GM23338 (cell line): ENCODE data around the gene PMPCB. TPM values are rescaled to one million over a fixed set of nuclear protein-coding genes. Genes with fewer than 3 reads are reported as not detected.

ENCODE experiments used
- ATAC-seq: fragments of 200-7000 bp; cut with Tn5 transposase; 3 replicates; pipeline ENCODE4 v1.9.1; 2020
- DNase-seq: peaks from one replicate; pipeline ENCODE4 v3.0.0-alpha.2; 2015; ENCODE audit warnings: low spot score
- H2AFZ ChIP-seq: fragments of 200-600 bp; sonication (generic); 2 replicates; pipeline ENCODE4 v1.8.0; 2016; ENCODE audit warnings: antibody characterized with exemption, mild to moderate bottlenecking, moderate library complexity
- H3F3A ChIP-seq: fragments of 200-600 bp; sonication (generic); replicated peaks from 2 replicates; pipeline ENCODE4 v1.8.0; 2017; ENCODE audit warnings: antibody characterized with exemption, mixed run types, low read depth
- H3K27ac ChIP-seq: fragments of 200-600 bp; sonication (generic); 2 replicates; pipeline ENCODE4 v1.6.1; 2016; ENCODE audit warnings: low read depth
- H3K27me3 ChIP-seq: fragments of 200-600 bp; sonication (generic); 2 replicates; pipeline ENCODE4 v1.8.0; 2016; ENCODE audit warnings: mild to moderate bottlenecking, mixed run types, moderate library complexity; ENCODE audit not compliant: insufficient read depth
- H3K36me3 ChIP-seq: fragments of 200-600 bp; sonication (generic); 2 replicates; pipeline ENCODE4 v1.8.0; 2016; ENCODE audit warnings: mild to moderate bottlenecking; ENCODE audit not compliant: insufficient read depth
- H3K4me1 ChIP-seq: fragments of 200-600 bp; sonication (generic); 2 replicates; pipeline ENCODE4 v1.8.0; 2016; ENCODE audit warnings: mild to moderate bottlenecking, moderate library complexity; ENCODE audit not compliant: insufficient read depth
- H3K4me2 ChIP-seq: fragments of 200-600 bp; sonication (generic); 2 replicates; pipeline ENCODE4 v1.7.1; 2017; ENCODE audit warnings: mixed run types
- H3K4me3 ChIP-seq: fragments of 200-600 bp; sonication (generic); 2 replicates; pipeline ENCODE4 v1.6.1; 2016; ENCODE audit warnings: mixed run types
- H3K79me2 ChIP-seq: fragments of 200-600 bp; sonication (generic); replicated peaks from 2 replicates; pipeline ENCODE4 v1.8.0; 2017; ENCODE audit warnings: mild to moderate bottlenecking; ENCODE audit not compliant: insufficient read depth
- H3K9me2 ChIP-seq: fragments of 200-600 bp; sonication (generic); 2 replicates; pipeline ENCODE4 v1.8.0; 2017; ENCODE audit not compliant: insufficient read depth
- H4K20me1 ChIP-seq: fragments of 200-600 bp; sonication (generic); replicated peaks from 2 replicates; pipeline ENCODE4 v1.8.0; 2017; ENCODE audit warnings: mild to moderate bottlenecking; ENCODE audit not compliant: insufficient read depth
- H3K27ac Mint-ChIP-seq: 2 replicates; pipeline ENCODE4 v1.8.0; 2020; ENCODE audit warnings: inconsistent platforms, mild to moderate bottlenecking, moderate library complexity, mixed read lengths
- H3K27me3 Mint-ChIP-seq: 3 replicates; pipeline ENCODE4 v1.8.0; 2022; ENCODE audit warnings: low read depth, mild to moderate bottlenecking, moderate library complexity, mixed read lengths, inconsistent platforms; ENCODE audit not compliant: insufficient read depth, poor library complexity
- H3K36me3 Mint-ChIP-seq: 3 replicates; pipeline ENCODE4 v1.8.0; 2021; ENCODE audit warnings: low read depth, mild to moderate bottlenecking, inconsistent platforms, moderate library complexity, mixed read lengths
- H3K4me1 Mint-ChIP-seq: 3 replicates; pipeline ENCODE4 v1.8.0; 2020; ENCODE audit warnings: mild to moderate bottlenecking, inconsistent platforms, mixed read lengths
- H3K4me3 Mint-ChIP-seq: 3 replicates; pipeline ENCODE4 v1.8.0; 2021; ENCODE audit warnings: moderate library complexity, mild to moderate bottlenecking, inconsistent platforms, mixed read lengths
- H3K9me3 Mint-ChIP-seq: 3 replicates; pipeline ENCODE4 v1.8.0; 2020; ENCODE audit warnings: moderate library complexity, mild to moderate bottlenecking, inconsistent platforms, mixed read lengths
- CREB1 ChIP-seq: fragments of 250-450 bp; sonication (Bioruptor Pico); IDR thresholded peaks from 2 replicates; pipeline ENCODE4 v1.5.0; 2020; ENCODE audit warnings: low read depth, mild to moderate bottlenecking, moderate library complexity
- CTCF ChIP-seq, 2 experiments: fragments of 200-600 bp in 1 of 2; sonication (generic) in 1 of 2; conservative IDR thresholded peaks; 2 replicates each; pipeline versions ENCODE4 v1.5.1 to v1.6.1; 2016 to 2017; ENCODE audit warnings: antibody characterized with exemption in 2 of 2, low read depth in 2 of 2, mild to moderate bottlenecking in 2 of 2, moderate library complexity in 1 of 2
- EZH2 ChIP-seq: fragments of 200-600 bp; sonication (generic); IDR thresholded peaks from one replicate; pipeline ENCODE4 v1.8.0; 2017; ENCODE audit warnings: antibody characterized with exemption, mild to moderate bottlenecking, low read depth; ENCODE audit not compliant: unreplicated experiment
- EZH2phosphoT487 ChIP-seq: fragments of 200-600 bp; sonication (generic); IDR thresholded peaks from one replicate; pipeline ENCODE4 v1.8.1; 2018; ENCODE audit warnings: antibody characterized with exemption; ENCODE audit not compliant: unreplicated experiment
- JUNB ChIP-seq: IDR thresholded peaks from one replicate; pipeline ENCODE4 v1.6.1; 2016; ENCODE audit warnings: antibody characterized with exemption; ENCODE audit not compliant: unreplicated experiment
- NANOG ChIP-seq: IDR thresholded peaks from 2 replicates; pipeline ENCODE4 v1.6.1; 2016; ENCODE audit warnings: antibody characterized with exemption, borderline replicate concordance
- POLR2AphosphoS5 ChIP-seq: IDR thresholded peaks from 2 replicates; pipeline ENCODE4 v1.6.1; 2016; ENCODE audit warnings: antibody characterized with exemption, low read depth
- REST ChIP-seq: IDR thresholded peaks from one replicate; pipeline ENCODE4 v1.6.1; 2018; ENCODE audit warnings: antibody characterized with exemption; ENCODE audit not compliant: unreplicated experiment
- STAT1 ChIP-seq: IDR thresholded peaks from one replicate; pipeline ENCODE4 v1.6.1; 2016; ENCODE audit warnings: antibody characterized with exemption; ENCODE audit not compliant: unreplicated experiment
- ZNF114 ChIP-seq: fragments of 250-450 bp; sonication (Bioruptor Pico); IDR thresholded peaks from 2 replicates; pipeline ENCODE4 v1.5.0; 2020; ENCODE audit warnings: mild to moderate bottlenecking, moderate library complexity
- polyA plus RNA-seq: library from polyadenylated mRNA; unstranded; fragments of >200 nt; fragmentation: Nextera tagmentation; extraction: Ambion mirVana; gene quantifications from 2 replicates; pipeline ENCODE4 v1.2.1, GENCODE V29; 2016
- total RNA-seq: library from RNA; depleted of rRNA; stranded (reverse); fragments of >200 nt; shearing (Covaris generic); gene quantifications from 2 replicates; pipeline ENCODE4 v1.2.3, GENCODE V29; 2014
- TF ChIP-seq, protein P1 (sequence below): IDR thresholded peaks from 2 replicates; pipeline ENCODE4 v1.6.1; 2016; ENCODE audit warnings: antibody characterized with exemption

PMPCB gene
- total and polyA plus RNA-seq, 2 experiments from 2014 or later = 55.0 to 90.0 TPM

- H3K36me3 Mint-ChIP-seq = peaks cover 11% of the 10 kb centered on the region
- H4K20me1 ChIP-seq = peaks cover 24% of the 10 kb centered on the region
- H3K9me2 ChIP-seq = no peaks in the 10 kb centered on the region
- H3K4me2 ChIP-seq = peak within 1 kb of the TSS; percentile 92
- peak within 1 kb of the TSS; percentile 23; the same call in 1 of the 2 replicates for H2AFZ ChIP-seq
- ATAC-seq = peak; percentile 83
- H3K27ac Mint-ChIP-seq = peak within 1 kb of the TSS; percentile 99
- H3F3A ChIP-seq = no peaks in the 10 kb centered on the region
- peak within 1 kb of the TSS; percentile 99 for H3K4me3 Mint-ChIP-seq
- H3K79me2 ChIP-seq = peaks cover 70% of the 10 kb centered on the region
- peak within 1 kb of the TSS; percentile 75 for H3K4me3 ChIP-seq
- H3K4me1 ChIP-seq = peaks cover 19% of the 10 kb centered on the region; the same call in 1 of the 2 replicates
- peaks cover 16% of the 10 kb centered on the region for H3K4me1 Mint-ChIP-seq
- DNase-seq = peak; percentile 94
- no peaks in the 10 kb centered on the region for H3K9me3 Mint-ChIP-seq
- peaks cover 10% of the 10 kb centered on the region for H3K27me3 Mint-ChIP-seq
- H3K27ac ChIP-seq = peak within 1 kb of the TSS; percentile 72
- H3K27me3 ChIP-seq = no peaks in the 10 kb centered on the region
- TF ChIP-seq REST (no peak), POLR2AphosphoS5 (peak; percentile 90)
- TF ChIP-seq, protein P1, sequence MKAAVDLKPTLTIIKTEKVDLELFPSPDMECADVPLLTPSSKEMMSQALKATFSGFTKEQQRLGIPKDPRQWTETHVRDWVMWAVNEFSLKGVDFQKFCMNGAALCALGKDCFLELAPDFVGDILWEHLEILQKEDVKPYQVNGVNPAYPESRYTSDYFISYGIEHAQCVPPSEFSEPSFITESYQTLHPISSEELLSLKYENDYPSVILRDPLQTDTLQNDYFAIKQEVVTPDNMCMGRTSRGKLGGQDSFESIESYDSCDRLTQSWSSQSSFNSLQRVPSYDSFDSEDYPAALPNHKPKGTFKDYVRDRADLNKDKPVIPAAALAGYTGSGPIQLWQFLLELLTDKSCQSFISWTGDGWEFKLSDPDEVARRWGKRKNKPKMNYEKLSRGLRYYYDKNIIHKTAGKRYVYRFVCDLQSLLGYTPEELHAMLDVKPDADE = peak; percentile 50; the same call in 1 of the 2 replicates
- H3K36me3 ChIP-seq = no peaks in the 10 kb centered on the region
Observed at GRCh38 chr7:103347507-103348267, 50.5 kb downstream of the PMPCB start, which contains the start of gene PSMC2. PSMC2 (plus strand) TSS chr7:103347643; CDS start chr7:103347712, 69 bp downstream.

DNA sequence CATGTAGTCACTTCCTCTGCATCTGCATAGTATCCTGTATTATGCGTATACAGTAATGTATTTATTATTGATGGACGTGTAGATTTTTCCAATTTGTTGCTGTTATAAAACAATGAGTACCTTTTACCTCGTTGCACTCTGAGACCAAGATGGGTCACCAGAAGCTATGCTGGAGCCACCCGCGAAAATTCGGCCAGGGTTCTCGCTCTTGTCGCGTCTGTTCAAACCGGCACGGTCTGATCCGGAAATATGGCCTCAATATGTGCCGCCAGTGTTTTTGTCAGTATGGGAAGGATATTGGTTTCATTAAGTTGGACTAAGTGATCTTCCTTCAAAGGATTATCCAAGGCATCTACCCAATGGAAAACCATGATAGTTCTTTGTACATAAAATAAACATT is 51.2 kb downstream of the PMPCB start:
- H3K9me3 Mint-ChIP-seq = no peaks in the 10 kb centered on the region
- peaks cover 10% of the 10 kb centered on the region for H3K27me3 Mint-ChIP-seq
- Histone ChIP-seq H3F3A (no peaks in the 10 kb centered on the region), H3K36me3 (no peaks in the 10 kb centered on the region), H2AFZ (no peak overlapping the region), H3K27ac (no peak overlapping the region), H3K9me2 (no peaks in the 10 kb centered on the region), H3K4me3 (peak overlapping the region; percentile 75), H3K27me3 (no peaks in the 10 kb centered on the region), H3K4me2 (peak overlapping the region; percentile 92), H3K4me1 (peaks cover 14% of the 10 kb centered on the region; the same call in 1 of the 2 replicates), H3K79me2 (peaks cover 70% of the 10 kb centered on the region), H4K20me1 (peaks cover 24% of the 10 kb centered on the region)
- H3K4me3 Mint-ChIP-seq = peak overlapping the region; percentile 99
- H3K36me3 Mint-ChIP-seq = peaks cover 13% of the 10 kb centered on the region
- peaks cover 16% of the 10 kb centered on the region for H3K4me1 Mint-ChIP-seq
- H3K27ac Mint-ChIP-seq = 0 out of 2 replicates have a peak overlapping the region, but pooled peaks have one; percentile 26
- ATAC-seq (no peak), DNase-seq (no peak)
- TF ChIP-seq CREB1 (CRISPR knock-in tag) (no peak), EZH2phosphoT487 (no peak), JUNB (no peak), POLR2AphosphoS5 (no peak), REST (no peak), STAT1 (no peak), EZH2 (no peak), CTCF (conservative IDR thresholded peaks at IDR 0.05; ENCODE audit: low read depth in 2 of 2) (no peak), ZNF114 (no peak), NANOG (no peak)
- TF ChIP-seq, protein P1 = no peak
